GM18873 (cell line): Measurements from ENCODE around the gene CLIC1.

Source experiments
- ATAC-seq: cut with Tn5 transposase; IDR thresholded peaks from one replicate; pipeline ENCODE4 v1.9.1; 2021; ENCODE audit warnings: mild to moderate bottlenecking, moderate library complexity, moderate number of reproducible peaks; ENCODE audit not compliant: unreplicated experiment, low FRiP score

Gene CLIC1

GRCh38 chr6:31740397-31741223, 4.3 kb upstream of the CLIC1 start:
- no peak for ATAC-seq

- peak; percentile 82 for ATAC-seq
Observed at GRCh38 chr6:31739639-31740396, 3.5 kb upstream of the CLIC1 start, which contains the start of gene MSH5. TSS of gene MSH5 (plus strand) at chr6:31740005. CDS start at chr6:31740467, 462 bp downstream.

GRCh38 chr6:31737991-31738979, 2.0 kb upstream of the CLIC1 start:
- ATAC-seq, result no peak

GRCh38 chr6:31737315-31737990, 1.1 kb upstream of the CLIC1 start:
- ATAC-seq, result no peak

GRCh38 chr6:31736768-31737314, 511 bp upstream of the CLIC1 start:
- ATAC-seq, result no peak

- ATAC-seq, result no peak
Observed at GRCh38 chr6:31734821-31735406, 1.4 kb downstream of the CLIC1 start.

GRCh38 chr6:31734247-31734820, 2.0 kb downstream of the CLIC1 start:
- no peak for ATAC-seq

- no peak for ATAC-seq
Observed at GRCh38 chr6:31733734-31734133, 2.6 kb downstream of the CLIC1 start.

- no peak for ATAC-seq
Observed at GRCh38 chr6:31732029-31732428, 4.3 kb downstream of the CLIC1 start.

GRCh38 chr6:31730631-31731086, 5.7 kb downstream of the CLIC1 start:
- no peak for ATAC-seq

GRCh38 chr6:31729979-31730630, 6.2 kb downstream of the CLIC1 start:
- ATAC-seq, result no peak

- ATAC-seq, result no peak
Observed at GRCh38 chr6:31729515-31729978, 6.8 kb downstream of the CLIC1 start.

GRCh38 chr6:31728767-31729514, 7.4 kb downstream of the CLIC1 start, which contains the start of gene DDAH2:
TSS of gene DDAH2 (minus strand) at chr6:31729299. CDS start at chr6:31729161, 138 bp downstream.
- ATAC-seq, result no peak

- ATAC-seq, result no peak
Observed at GRCh38 chr6:31727717-31728671, 8.3 kb downstream of the CLIC1 start.

GRCh38 chr6:31727034-31727716, 9.2 kb downstream of the CLIC1 start:
- no peak for ATAC-seq
